ENCODE data around the gene CSNK1D.

Gene CSNK1D

DNA sequence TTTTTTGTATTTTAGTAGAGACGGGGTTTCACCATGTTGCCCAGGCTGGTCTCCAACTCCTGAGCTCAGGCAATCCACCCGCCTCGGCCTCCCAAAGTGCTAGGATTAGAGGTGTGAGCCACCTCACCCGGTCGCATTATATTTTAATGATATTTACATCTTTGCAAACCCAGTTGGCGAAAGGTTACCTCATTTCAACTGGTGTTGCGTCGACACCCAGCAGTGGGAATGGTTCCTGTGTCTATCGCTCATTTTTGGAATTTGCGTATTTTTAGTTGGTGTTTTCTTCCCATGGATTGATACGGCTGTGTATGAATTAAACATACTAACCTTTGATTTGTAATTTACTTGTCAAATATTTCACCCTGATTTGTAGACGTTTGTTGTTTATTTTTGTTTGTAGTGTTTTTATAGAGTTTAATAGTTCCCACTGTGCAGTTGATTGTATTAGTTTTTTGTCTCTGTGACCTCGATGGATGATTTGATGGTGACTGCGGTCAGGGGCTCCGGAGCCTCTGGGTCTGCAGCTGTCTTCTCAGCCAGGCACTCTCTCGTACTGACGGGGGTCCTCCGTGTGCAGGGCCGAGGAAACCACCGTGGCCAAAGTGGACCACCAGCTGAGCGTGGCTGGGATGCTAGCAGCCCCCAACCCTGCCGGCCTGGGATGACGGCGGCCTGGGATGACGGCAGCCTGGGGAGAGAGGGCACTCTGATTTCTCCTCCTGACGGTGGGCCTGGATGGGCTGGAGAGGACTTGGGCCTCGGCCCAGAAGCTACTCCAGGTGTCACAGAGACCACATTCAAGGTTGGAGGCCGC, 39.9 kb upstream of the CSNK1D start:
- DNase-seq (ENCODE audit: low read depth, low spot score) = no peak
- no peak overlapping the region for H3K4me3 ChIP-seq (ENCODE audit: low read length)

DNA sequence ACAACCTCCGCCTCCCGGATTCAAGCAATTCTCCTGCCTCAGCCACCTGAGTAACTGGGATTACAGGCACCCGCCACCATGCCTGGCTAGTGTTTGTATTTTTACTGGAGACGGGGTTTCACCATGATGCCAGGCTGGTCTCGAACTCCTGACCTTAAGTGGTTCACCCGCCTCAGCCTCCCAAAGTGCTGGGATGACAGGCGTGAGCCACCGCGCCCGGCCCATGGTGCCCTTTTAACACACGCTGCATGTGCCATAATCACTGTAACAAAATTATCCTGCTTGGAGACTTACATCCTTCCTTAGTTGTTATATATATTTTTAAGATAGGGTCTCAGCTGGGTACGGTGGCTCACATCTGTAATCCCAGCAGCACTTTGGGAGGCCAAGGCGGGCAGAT, 38.5 kb upstream of the CSNK1D start:
- DNase-seq (ENCODE audit: low read depth, low spot score) = no peak

DNA sequence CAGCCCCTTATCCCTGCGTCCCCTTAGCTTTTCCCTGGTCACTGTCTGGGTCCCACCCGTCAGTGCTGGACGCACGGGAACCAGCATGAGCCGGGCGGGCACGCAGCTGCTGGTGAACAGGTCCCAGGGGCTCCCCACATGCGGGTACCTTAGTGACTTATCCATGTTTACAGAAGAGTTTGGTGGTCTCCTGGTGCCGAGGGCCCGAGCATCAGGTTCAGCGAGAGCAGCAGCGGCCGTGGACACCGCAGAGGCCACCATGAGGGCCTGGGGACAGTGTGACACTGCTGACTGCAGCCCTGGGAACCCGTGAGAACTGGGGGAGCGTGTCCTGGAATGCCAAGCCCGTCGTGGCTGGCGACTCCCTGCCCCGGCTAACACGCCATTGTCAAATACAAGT, 37.4 kb upstream of the CSNK1D start:
- no peak overlapping the region for H3K4me3 ChIP-seq (ENCODE audit: low read length)
- DNase-seq (ENCODE audit: low read depth, low spot score) = no peak

More for the DNA sequence above, 38.5 kb upstream of the CSNK1D start:
- H3K4me3 ChIP-seq (ENCODE audit: low read length) = no peak overlapping the region

- DNase-seq (ENCODE audit: low read depth, low spot score) = no peak
Observed at GRCh38 chr17:82309656-82310570, 36.4 kb upstream of the CSNK1D start.

GRCh38 chr17:82305727-82306300, 32.3 kb upstream of the CSNK1D start:
- H3K4me3 ChIP-seq (ENCODE audit: low read length) = no peak overlapping the region
- DNase-seq (ENCODE audit: low read depth, low spot score) = no peak

More at GRCh38 chr17:82309656-82310570, 36.4 kb upstream of the CSNK1D start:
- H3K4me3 ChIP-seq (ENCODE audit: low read length) = no peak overlapping the region

DNA sequence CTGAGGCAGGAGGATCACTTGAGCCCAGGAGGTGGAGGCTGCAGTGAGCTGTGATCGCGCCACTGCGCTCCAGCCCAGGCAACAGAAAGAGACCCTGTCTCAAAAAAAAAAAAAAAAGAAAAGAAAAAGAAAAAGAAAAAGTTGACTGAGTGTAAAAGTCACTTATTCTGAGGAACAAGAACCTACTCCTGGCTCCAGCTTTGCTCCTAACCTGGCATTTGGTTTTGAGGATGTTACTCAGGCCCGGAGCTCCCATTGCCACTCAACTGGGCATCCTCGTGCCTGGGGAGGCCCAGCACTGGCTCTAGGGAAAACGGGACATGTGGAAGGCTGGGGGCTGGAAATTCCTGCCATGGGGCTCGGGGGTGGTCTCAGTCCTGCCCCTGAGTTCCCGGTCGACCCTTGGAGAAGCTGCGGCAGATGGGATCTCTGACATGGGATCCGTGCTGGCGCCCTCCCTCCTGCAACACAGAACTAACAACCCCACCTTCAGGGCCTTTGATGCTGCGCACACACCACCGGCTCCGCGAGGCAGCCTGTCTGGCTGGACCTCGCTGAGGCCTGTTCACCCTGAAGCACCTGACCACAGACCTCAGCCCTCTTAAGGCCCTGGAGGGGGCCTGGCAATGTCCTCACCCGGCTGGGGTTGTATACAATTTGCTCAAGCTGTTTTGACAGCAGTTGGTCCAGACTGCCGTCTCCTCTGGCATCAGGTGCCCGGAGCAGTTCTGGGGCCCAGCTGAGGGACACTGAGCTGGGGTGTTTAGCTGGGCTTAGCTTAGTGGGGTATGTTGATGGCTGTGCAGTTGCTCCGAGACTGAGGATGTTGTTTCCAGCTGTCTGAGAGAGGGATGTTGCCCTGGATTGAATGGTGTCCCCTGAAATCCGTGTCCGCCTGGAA, 31.6 kb upstream of the CSNK1D start:
- H3K4me3 ChIP-seq (ENCODE audit: low read length) = no peak overlapping the region

DNA sequence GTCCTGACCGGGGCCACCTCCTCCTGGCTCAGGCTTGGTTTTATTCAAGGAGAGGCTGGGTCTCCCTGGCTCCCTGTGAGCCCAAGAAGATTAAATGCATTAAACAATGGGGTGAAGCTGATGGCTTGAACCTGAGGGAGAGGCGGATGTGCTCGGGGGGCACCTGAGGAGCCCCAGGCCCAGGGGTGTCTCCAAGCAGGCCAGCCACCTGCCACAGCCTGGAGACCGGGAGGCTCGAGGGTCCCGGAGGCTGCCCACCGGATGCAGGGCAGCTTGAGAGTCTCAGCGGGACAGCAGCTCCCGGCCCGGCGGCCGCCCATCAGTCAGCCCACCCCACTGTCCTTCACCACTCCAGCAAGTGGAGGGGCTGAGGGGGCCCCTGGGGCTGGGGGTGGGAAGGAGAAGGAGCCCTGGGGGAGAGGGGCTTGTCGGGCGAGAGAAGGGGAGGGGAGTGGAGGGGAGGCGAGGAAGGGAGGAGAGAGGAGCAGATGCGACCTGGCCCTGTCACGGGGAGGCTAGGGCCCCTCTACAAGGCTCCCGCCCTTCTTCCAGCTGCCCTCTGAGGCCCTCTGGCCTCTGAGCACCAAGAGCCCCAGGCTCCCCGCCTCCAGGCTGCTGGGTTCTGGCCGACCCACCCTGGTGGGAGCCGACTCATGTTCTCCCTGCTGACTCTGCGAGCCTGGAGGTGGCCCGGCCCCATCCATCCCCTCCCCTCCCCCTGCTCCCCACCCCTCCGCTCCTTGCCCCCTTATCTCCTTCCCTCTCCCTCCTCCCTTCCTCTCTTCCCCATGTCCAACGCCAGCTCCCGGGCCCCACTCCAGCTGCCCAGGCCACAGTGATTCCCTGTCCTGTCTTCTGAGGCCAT, 30.7 kb upstream of the CSNK1D start:
- peak overlapping the region; percentile 54; the same call in 1 of the 2 replicates for H3K4me3 ChIP-seq (ENCODE audit: low read length)
- no peak for DNase-seq (ENCODE audit: low read depth, low spot score)

More for the DNA sequence above, 31.6 kb upstream of the CSNK1D start:
- DNase-seq (ENCODE audit: low read depth, low spot score) = no peak

GRCh38 chr17:82302991-82303943, 29.8 kb upstream of the CSNK1D start:
- peak; percentile 77 for DNase-seq (ENCODE audit: low read depth, low spot score)
- peak overlapping the region; percentile 54 for H3K4me3 ChIP-seq (ENCODE audit: low read length)

DNA sequence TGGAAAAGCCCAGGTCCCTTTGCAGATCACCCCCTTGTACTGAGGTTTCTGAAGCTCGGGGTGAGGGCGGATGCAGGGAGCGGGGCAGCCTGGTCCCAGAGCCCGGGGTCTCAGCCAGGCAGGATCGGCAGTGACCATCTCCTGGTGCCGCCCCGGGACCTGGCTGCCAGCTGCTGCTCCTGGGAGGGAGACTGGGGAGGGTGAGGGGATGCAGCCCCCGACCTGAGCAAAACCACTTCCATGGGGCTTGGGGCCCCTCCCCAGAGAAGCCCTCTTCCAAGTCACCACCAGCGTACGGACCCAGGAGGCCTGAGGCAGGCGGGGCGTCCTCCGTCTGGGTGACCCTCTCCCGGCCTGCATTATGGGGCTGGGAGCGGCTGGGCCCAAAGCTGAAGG, 29.1 kb upstream of the CSNK1D start:
- H3K4me3 ChIP-seq (ENCODE audit: low read length) = peak overlapping the region; percentile 54

DNA sequence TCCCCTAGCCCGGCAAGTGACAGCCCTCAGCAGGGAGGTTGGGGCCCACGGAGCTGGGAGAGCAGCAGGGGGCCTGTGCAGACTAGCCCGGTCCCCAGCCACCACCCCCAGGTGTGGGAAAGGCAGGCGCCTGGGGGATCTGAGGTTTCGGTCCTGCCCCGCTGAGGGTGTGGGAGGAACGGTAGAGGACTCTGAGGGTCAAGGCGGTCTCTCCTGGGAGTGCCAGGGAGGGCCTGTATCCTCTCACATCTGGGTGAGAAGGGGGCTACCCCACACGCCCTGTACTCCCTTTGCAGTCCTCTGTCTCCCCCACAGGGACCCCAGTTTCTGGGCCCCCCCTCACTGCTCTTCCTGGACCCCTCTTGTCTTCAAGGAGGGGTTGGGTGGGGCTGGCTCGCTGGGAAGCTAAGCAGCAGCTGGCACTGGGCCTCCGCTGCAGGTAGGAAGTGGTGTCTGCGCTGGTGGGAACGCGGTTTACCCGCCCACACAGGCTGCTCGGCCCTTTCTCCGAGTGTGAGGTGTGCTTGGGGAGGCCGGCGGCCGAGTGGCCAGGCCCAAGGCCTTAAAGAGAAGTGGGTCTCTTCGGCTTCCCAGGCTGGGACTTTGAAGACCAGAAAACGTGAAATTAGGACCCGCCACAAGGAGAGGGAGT, 28.5 kb upstream of the CSNK1D start:
- peak overlapping the region; percentile 54 for H3K4me3 ChIP-seq (ENCODE audit: low read length)
- DNase-seq (ENCODE audit: low read depth, low spot score) = peak; percentile 82

More for the DNA sequence above, 29.1 kb upstream of the CSNK1D start:
- no peak for DNase-seq (ENCODE audit: low read depth, low spot score)

GRCh38 chr17:82301300-82301915, 27.9 kb upstream of the CSNK1D start:
- DNase-seq (ENCODE audit: low read depth, low spot score) = no peak
- H3K4me3 ChIP-seq (ENCODE audit: low read length) = peak overlapping the region; percentile 54

DNA sequence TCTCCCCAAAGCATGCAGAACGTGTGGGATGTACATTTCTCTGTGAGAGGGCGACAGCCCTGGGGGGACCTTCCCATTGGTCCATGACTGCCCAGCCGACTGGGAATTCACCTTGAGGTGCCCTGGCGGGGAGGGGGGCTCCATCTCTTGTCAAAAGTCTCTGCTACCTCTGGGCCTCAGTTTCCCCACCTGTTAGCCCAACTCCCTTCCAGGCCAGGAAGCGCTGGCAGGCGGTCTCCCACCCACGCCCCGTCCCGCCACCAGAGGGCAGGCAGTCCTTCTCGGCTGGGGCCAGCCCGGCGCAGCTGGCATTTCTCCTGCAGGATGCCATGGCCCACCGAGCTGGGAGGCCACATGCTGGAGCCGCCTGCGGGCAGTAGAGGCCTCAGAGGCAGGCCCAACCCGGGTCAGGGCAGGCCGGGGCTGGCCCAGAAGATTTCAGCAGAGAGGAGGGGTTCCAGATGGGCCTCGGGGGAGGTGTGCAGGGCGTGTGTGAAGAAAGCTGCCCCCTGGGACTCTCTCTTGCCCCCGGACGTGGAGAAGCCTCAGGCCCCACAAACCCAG, 27.3 kb upstream of the CSNK1D start:
- H3K4me3 ChIP-seq (ENCODE audit: low read length) = peak overlapping the region; percentile 54
- DNase-seq (ENCODE audit: low read depth, low spot score) = peak; percentile 56

GRCh38 chr17:82300228-82300627, 26.7 kb upstream of the CSNK1D start:
- DNase-seq (ENCODE audit: low read depth, low spot score) = no peak
- H3K4me3 ChIP-seq (ENCODE audit: low read length) = no peak overlapping the region

- peak overlapping the region; percentile 61 for H3K4me3 ChIP-seq (ENCODE audit: low read length)
Observed at GRCh38 chr17:82299452-82299851, 26.0 kb upstream of the CSNK1D start.

More at GRCh38 chr17:82299452-82299851, 26.0 kb upstream of the CSNK1D start:
- DNase-seq (ENCODE audit: low read depth, low spot score) = peak; percentile 62
